Naive B cell (primary cell): Measurements from ENCODE around the gene ELOVL5. TPM values are rescaled to one million over a fixed set of nuclear protein-coding genes. Genes with fewer than 3 reads are reported as not detected.
"Not testable (repeated sequence)": the region's sequence is repeated elsewhere in the genome, so short reads cannot be mapped to it uniquely, and the experiment has no call there.

Experiments
- ATAC-seq, 2 donors: fragments of 150-1000 bp; cut with Tn5 transposase; 2 replicates each; pipeline ENCODE4 v1.10.0; 2021; ENCODE audit warnings: low read depth in 2 of 2, mild to moderate bottlenecking in 2 of 2, moderate library complexity in 2 of 2
- DNase-seq: peaks from one replicate; pipeline ENCODE4 v3.0.0; 2022
- H3K27ac Mint-ChIP-seq, 6 donors: one replicate each; pipeline ENCODE4 v1.8.0; 2020 to 2022; ENCODE audit warnings: mild to moderate bottlenecking in 6 of 6, mixed read lengths in 6 of 6, moderate library complexity in 5 of 6, inconsistent platforms in 2 of 6
- H3K27me3 Mint-ChIP-seq, 3 donors: one replicate each; pipeline ENCODE4 v1.8.0; 2021 to 2022; ENCODE audit warnings: mixed read lengths in 3 of 3, mild to moderate bottlenecking in 1 of 3
- H3K36me3 Mint-ChIP-seq, 2 donors: one replicate each; pipeline ENCODE4 v1.8.0; 2020 to 2022; ENCODE audit warnings: mixed read lengths in 2 of 2, inconsistent platforms in 1 of 2, mild to moderate bottlenecking in 1 of 2
- H3K4me1 Mint-ChIP-seq, 3 donors: one replicate each; pipeline ENCODE4 v1.8.0; 2020 to 2022; ENCODE audit warnings: mixed read lengths in 3 of 3, inconsistent platforms in 1 of 3, mild to moderate bottlenecking in 1 of 3, moderate library complexity in 1 of 3
- H3K4me3 Mint-ChIP-seq, 8 donors: one replicate each; pipeline ENCODE4 v1.8.0; 2020 to 2022; ENCODE audit warnings: mild to moderate bottlenecking in 8 of 8, mixed read lengths in 8 of 8, moderate library complexity in 8 of 8, inconsistent platforms in 2 of 8
- H3K9me3 Mint-ChIP-seq, 7 donors: one replicate each; pipeline ENCODE4 v1.8.0; 2020 to 2022; ENCODE audit warnings: mixed read lengths in 7 of 7, mild to moderate bottlenecking in 5 of 7, inconsistent platforms in 2 of 7, moderate library complexity in 1 of 7
- polyA plus RNA-seq, 6 donors: library from polyadenylated mRNA; unstranded; fragments of 300-500 nt; fragmentation: Illumina TruSeq; gene quantifications; one replicate each; pipeline ENCODE4 v1.2.3, GENCODE V29; 2021; ENCODE audit warnings: low read depth in 6 of 6

ELOVL5 gene
- polyA plus RNA-seq, 6 donors from 2014 or later, result 124 to 200 (median 166) TPM

GRCh38 chr6:53304953-53305352, 43.8 kb downstream of the ELOVL5 start:
- not testable (repeated sequence) for H3K27ac Mint-ChIP-seq, H3K9me3 Mint-ChIP-seq, H3K27me3 Mint-ChIP-seq, DNase-seq, H3K36me3 Mint-ChIP-seq, ATAC-seq
- peak overlapping the region in 1 of 8 donors; percentile 54 for H3K4me3 Mint-ChIP-seq
- peaks cover 71 to 84% (median 75%) of the 10 kb centered on the region in 3 donors for H3K4me1 Mint-ChIP-seq

- ATAC-seq (no peak), DNase-seq (no peak)
- Mint-ChIP-seq H3K4me3 (peak overlapping the region; percentile 30 to 78 (median 58)), H3K4me1 (peaks cover 68 to 84% (median 71%) of the 10 kb centered on the region in 3 donors), H3K36me3 (no peaks in the 10 kb centered on the region), H3K9me3 (no peaks in the 10 kb centered on the region), H3K27me3 (no peaks in the 10 kb centered on the region), H3K27ac (peak overlapping the region; percentile 33 to 90 (median 71))
Observed at GRCh38 chr6:53302678-53303360, 45.9 kb downstream of the ELOVL5 start.

DNA sequence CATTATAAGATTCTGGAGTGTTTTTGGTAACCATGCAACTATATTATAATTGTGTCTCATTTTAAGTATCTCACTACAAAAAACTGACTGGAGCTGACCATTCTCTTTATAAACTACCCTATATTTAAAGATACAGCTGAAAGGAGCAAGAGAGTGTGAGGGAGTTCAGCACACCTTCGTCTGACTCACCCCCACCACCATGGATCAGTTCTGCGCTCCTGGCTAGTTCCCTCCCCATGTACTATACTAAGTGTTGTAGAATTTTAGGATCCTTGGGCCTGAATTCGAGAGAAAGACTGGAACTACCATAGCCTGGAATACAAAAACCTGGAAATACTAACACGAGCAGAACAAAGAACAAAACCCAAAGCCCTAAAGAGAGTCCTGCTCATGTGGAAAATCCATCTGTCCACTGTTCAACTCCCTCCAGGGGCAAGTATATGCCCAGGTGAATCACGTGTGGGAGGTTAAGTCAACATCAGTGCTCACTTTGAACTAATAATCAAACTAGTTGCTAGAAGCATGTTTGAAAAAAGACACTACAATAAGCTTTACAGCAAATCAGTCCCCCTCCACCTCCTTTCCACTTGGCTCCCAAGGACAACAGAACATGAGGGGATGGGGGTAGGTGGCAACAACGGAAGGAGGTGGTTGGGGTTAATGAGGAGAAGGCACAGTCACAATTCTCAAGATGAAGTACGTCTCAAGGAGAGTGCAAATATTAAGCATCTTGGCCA, 46.8 kb downstream of the ELOVL5 start:
- peak overlapping the region in 7 of 8 donors; percentile 56 to 83 (median 69) for H3K4me3 Mint-ChIP-seq
- H3K4me1 Mint-ChIP-seq, result peaks cover 68 to 84% (median 75%) of the 10 kb centered on the region in 3 donors
- H3K36me3 Mint-ChIP-seq, result no peaks in the 10 kb centered on the region
- H3K27ac Mint-ChIP-seq, result peak overlapping the region; percentile 82 to 93 (median 89)
- no peaks in the 10 kb centered on the region for H3K9me3 Mint-ChIP-seq
- H3K27me3 Mint-ChIP-seq, result no peaks in the 10 kb centered on the region
- DNase-seq, result no peak
- ATAC-seq, result no peak

DNA sequence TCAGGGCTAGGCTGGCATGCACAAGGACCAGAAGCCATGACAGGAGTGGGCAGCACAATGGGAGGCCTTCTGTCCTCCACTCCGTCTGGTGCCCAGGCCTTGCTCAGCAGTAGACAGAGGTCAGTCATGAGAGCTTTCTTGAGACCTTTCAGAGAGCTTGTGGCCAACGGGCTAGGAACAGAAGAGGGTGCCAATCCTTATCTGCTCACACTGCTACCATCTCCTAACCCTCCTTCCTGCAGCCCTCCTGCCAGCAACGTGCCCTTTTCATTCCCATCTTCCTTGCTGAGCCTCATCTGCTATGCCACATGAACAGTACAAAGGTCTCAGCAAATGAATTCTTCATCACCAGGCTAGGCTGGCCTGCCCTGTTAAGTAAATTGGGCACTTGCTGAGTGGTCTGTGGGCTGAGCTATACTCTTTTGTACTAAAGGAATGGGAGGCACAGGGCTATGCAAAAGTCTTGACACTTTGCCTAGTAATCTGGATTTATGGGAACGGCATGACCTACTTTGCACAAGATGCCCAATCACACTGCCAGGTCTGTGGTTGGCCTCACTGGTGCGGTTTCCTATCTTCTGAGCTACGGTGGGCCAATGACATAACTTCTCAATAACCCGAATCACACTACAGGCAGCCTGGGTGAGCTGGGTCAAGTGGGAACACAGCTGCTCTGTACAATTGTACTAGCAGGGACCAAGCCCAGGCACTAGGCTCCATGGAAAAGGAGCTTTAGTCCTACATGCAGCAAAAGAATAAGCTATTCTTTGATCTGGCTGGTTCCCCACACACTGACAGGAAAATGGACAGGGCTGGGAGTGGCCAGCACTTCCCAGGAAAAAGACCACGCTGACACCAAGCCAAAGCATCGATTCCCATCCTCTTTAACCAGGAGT, 47.8 kb downstream of the ELOVL5 start:
- DNase-seq, result no peak
- no peaks in the 10 kb centered on the region for H3K27me3 Mint-ChIP-seq
- no peaks in the 10 kb centered on the region for H3K36me3 Mint-ChIP-seq
- no peaks in the 10 kb centered on the region for H3K9me3 Mint-ChIP-seq
- peaks cover 73 to 84% (median 78%) of the 10 kb centered on the region in 3 donors for H3K4me1 Mint-ChIP-seq
- ATAC-seq, result peak; percentile 62 to 69
- H3K27ac Mint-ChIP-seq, result peak overlapping the region; percentile 71 to 93 (median 88)
- H3K4me3 Mint-ChIP-seq, result peak overlapping the region; percentile 20 to 83 (median 72)

- no peak for ATAC-seq
- Mint-ChIP-seq H3K36me3 (no peaks in the 10 kb centered on the region), H3K4me1 (peaks cover 78 to 96% (median 88%) of the 10 kb centered on the region in 3 donors), H3K9me3 (no peaks in the 10 kb centered on the region), H3K4me3 (peak overlapping the region in 7 of 8 donors; percentile 4 to 79 (median 41)), H3K27me3 (no peaks in the 10 kb centered on the region), H3K27ac (peak overlapping the region; percentile 76 to 94 (median 90))
- DNase-seq, result no peak
Observed at GRCh38 chr6:53299331-53300005, 49.3 kb downstream of the ELOVL5 start.

DNA sequence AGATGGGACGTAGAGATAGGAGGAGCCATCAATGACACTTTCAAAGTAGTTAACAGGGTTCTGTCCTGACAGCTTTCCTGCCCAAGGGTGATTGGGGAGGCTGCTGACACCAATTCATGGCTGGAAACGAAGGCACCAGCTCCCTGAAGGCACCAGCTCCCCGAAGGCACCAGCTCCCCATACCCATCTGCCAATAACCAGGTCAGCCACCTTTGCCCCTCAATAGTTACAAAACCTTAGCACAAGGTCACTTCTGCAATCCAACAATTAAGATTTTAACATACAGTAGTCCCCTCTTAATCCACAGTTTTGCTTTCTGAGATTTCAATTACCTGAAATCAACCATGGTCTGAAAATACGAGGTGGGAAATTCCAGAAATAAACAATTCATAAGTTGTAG, 51.7 kb downstream of the ELOVL5 start:
- H3K27ac Mint-ChIP-seq, result peak overlapping the region; percentile 40 to 94 (median 78)
- H3K9me3 Mint-ChIP-seq, result peaks cover 0 to 2% (median 0%) of the 10 kb centered on the region in 7 donors
- ATAC-seq (no peak), DNase-seq (no peak)
- peaks cover 9 to 22% of the 10 kb centered on the region in 2 donors for H3K36me3 Mint-ChIP-seq
- H3K4me3 Mint-ChIP-seq, result peak overlapping the region in 4 of 8 donors; percentile 12 to 72 (median 23)
- H3K27me3 Mint-ChIP-seq, result no peaks in the 10 kb centered on the region
- H3K4me1 Mint-ChIP-seq, result peaks cover 76 to 96% (median 92%) of the 10 kb centered on the region in 3 donors

GRCh38 chr6:53295176-53295575, 53.6 kb downstream of the ELOVL5 start:
- H3K9me3 Mint-ChIP-seq, result peaks cover 0 to 2% (median 0%) of the 10 kb centered on the region in 7 donors
- peaks cover 20 to 22% of the 10 kb centered on the region in 2 donors for H3K36me3 Mint-ChIP-seq
- H3K27ac Mint-ChIP-seq, result peak overlapping the region; percentile 26 to 97 (median 90)
- peak overlapping the region in 1 of 8 donors; percentile 15 for H3K4me3 Mint-ChIP-seq
- H3K27me3 Mint-ChIP-seq, result no peaks in the 10 kb centered on the region
- ATAC-seq, result no peak
- DNase-seq, result no peak
- peaks cover 74 to 96% (median 92%) of the 10 kb centered on the region in 3 donors for H3K4me1 Mint-ChIP-seq

DNA sequence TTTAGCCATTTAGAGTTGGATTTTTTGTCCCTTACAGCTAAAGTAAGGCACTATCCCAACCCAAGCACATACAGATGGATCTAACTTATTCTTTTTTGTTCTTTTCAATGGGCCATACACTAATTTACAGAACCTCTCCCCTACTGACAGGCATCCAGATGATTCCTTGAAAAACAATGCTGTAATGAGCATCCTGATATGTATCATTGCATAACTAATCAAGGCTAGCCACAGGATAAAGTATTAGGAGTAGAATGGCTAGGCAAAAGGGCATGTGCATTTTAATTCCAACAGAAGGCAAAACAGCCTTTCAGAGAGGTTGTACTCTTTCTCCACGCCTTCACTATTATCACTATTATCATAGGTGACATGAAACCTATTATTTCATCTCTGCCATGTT, 54.1 kb downstream of the ELOVL5 start:
- Mint-ChIP-seq H3K4me3 (peak overlapping the region in 2 of 8 donors; percentile 15 to 39), H3K27ac (peak overlapping the region; percentile 26 to 97 (median 90)), H3K27me3 (no peaks in the 10 kb centered on the region), H3K4me1 (peaks cover 76 to 96% (median 92%) of the 10 kb centered on the region in 3 donors), H3K9me3 (peaks cover 0 to 2% (median 0%) of the 10 kb centered on the region in 7 donors), H3K36me3 (peaks cover 20 to 22% of the 10 kb centered on the region in 2 donors)
- DNase-seq (no peak), ATAC-seq (no peak)

- DNase-seq, result peak; percentile 25
- ATAC-seq, result peak in 1 of 2 donors; percentile 37
- peak overlapping the region in 5 of 8 donors; percentile 14 to 62 (median 34) for H3K4me3 Mint-ChIP-seq
- no peaks in the 10 kb centered on the region for H3K27me3 Mint-ChIP-seq
- peaks cover 78 to 96% (median 92%) of the 10 kb centered on the region in 3 donors for H3K4me1 Mint-ChIP-seq
- H3K36me3 Mint-ChIP-seq, result peaks cover 20 to 22% of the 10 kb centered on the region in 2 donors
- H3K9me3 Mint-ChIP-seq, result peaks cover 0 to 2% (median 0%) of the 10 kb centered on the region in 7 donors
- peak overlapping the region; percentile 27 to 98 (median 94) for H3K27ac Mint-ChIP-seq
Observed at GRCh38 chr6:53294095-53294494, 54.7 kb downstream of the ELOVL5 start.

- ATAC-seq, result no peak
- peaks cover 75 to 96% (median 90%) of the 10 kb centered on the region in 3 donors for H3K4me1 Mint-ChIP-seq
- peak overlapping the region in 7 of 8 donors; percentile 34 to 69 (median 61) for H3K4me3 Mint-ChIP-seq
- H3K27ac Mint-ChIP-seq, result peak overlapping the region; percentile 27 to 98 (median 94)
- DNase-seq, result no peak
- peaks cover 0 to 2% (median 0%) of the 10 kb centered on the region in 7 donors for H3K9me3 Mint-ChIP-seq
- no peaks in the 10 kb centered on the region for H3K27me3 Mint-ChIP-seq
- peaks cover 21 to 22% of the 10 kb centered on the region in 2 donors for H3K36me3 Mint-ChIP-seq
Observed at GRCh38 chr6:53293691-53294090, 55.1 kb downstream of the ELOVL5 start.

DNA sequence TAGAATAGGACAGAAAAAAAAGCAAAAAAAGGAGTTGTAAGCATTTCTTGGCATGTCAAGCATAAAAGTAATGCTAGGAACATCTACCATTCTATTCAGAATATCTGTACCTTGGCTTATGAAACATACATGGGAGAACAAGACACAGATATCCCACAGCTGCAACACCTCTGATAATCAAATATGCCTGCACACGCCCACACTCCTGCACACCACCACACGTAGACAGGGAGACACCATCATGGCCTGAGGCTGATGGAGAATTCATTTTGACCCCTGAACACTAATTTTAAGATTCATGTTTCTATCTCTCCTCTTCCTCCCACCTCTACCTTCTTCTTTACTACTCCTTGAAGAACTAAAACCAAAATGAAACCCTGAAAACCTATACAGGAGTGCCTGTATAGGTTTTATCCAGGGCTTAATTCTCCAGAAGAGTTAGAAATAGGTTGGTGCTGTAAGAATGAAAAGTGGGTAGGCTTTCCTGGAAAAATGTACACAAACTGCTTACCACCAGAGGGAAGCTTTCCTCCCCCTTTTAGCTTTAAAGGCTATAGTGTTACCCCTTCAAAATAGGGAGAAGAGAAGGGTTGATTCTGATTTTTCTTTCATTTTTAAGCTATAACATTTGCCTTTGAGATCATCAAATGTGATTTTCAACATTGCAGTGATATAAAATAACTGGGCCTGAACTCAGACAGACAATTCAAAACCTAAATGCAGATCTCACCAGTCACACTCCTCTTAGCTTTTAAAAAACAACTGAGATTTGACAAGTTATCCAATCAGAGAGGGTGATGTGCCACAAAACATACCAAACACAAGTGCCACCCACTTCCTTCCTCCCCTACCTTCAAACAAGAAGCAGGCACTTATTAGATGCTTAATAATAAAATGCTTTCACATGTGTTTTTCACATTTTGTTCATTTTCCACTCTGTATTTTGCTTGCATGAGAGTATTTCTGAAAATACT, 57.9 kb downstream of the ELOVL5 start:
- peak overlapping the region; percentile 1 to 81 (median 57) for H3K4me3 Mint-ChIP-seq

More for the DNA sequence above, 57.9 kb downstream of the ELOVL5 start:
- DNase-seq, result peak; percentile 50
- H3K4me1 Mint-ChIP-seq, result peaks cover 68 to 93% (median 80%) of the 10 kb centered on the region in 3 donors
- peaks cover 0 to 2% (median 0%) of the 10 kb centered on the region in 7 donors for H3K9me3 Mint-ChIP-seq
- peak overlapping the region; percentile 82 to 98 (median 96) for H3K27ac Mint-ChIP-seq
- H3K27me3 Mint-ChIP-seq, result no peaks in the 10 kb centered on the region
- peak; percentile 83 to 84 for ATAC-seq
- peaks cover 34 to 38% of the 10 kb centered on the region in 2 donors for H3K36me3 Mint-ChIP-seq
